ENCODE data around the gene FBXO24.

DNA sequence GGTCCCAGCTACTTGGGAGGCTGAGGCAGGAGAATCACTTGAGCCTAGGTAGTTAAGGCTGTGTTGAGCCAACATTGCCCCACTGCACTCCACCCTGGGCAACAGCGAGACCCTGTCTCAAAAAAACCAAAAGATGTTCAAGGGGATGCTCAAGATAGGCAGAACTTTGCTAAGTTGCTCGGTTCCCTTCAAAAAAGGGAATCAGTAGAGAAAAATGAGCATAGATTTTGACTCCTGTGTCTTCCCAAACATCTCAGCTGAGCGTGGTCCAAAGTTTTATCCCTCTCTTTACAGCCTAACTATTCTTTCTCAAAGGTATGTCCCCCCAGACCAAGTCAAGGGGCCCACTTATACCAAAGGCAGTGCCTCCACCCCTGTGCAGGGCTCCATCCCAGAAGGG is 33.1 kb upstream of the FBXO24 start:
- TF ChIP-seq POLR2A (IDR thresholded peaks at IDR 0.05) (no peak), POLR2AphosphoS5 (IDR thresholded peaks at IDR 0.05) (no peak)
- TF ChIP-seq, protein P1, sequence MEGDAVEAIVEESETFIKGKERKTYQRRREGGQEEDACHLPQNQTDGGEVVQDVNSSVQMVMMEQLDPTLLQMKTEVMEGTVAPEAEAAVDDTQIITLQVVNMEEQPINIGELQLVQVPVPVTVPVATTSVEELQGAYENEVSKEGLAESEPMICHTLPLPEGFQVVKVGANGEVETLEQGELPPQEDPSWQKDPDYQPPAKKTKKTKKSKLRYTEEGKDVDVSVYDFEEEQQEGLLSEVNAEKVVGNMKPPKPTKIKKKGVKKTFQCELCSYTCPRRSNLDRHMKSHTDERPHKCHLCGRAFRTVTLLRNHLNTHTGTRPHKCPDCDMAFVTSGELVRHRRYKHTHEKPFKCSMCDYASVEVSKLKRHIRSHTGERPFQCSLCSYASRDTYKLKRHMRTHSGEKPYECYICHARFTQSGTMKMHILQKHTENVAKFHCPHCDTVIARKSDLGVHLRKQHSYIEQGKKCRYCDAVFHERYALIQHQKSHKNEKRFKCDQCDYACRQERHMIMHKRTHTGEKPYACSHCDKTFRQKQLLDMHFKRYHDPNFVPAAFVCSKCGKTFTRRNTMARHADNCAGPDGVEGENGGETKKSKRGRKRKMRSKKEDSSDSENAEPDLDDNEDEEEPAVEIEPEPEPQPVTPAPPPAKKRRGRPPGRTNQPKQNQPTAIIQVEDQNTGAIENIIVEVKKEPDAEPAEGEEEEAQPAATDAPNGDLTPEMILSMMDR (IDR thresholded peaks at IDR 0.05) = no peak
